Esophagus (tissue), 2 donors: Measurements from ENCODE around the gene PPP2R2C. TPM values are rescaled to one million over a fixed set of nuclear protein-coding genes. Genes with fewer than 3 reads are reported as not detected.

Experiments used
- H3K27ac ChIP-seq, 2 donors: one replicate each; pipeline ENCODE4 v1.5.1; 2013; ENCODE audit warnings: low read depth in 2 of 2, mild to moderate bottlenecking in 2 of 2, inconsistent platforms in 1 of 2, low read length in 1 of 2, moderate library complexity in 1 of 2
- H3K27me3 ChIP-seq, 2 donors: one replicate each; pipeline ENCODE4 v1.6.1; 2013; ENCODE audit warnings: low read length in 2 of 2, control low read depth in 1 of 2, mild to moderate bottlenecking in 1 of 2; ENCODE audit not compliant: insufficient read depth in 2 of 2, control insufficient read depth in 1 of 2
- H3K36me3 ChIP-seq, 2 donors: one replicate each; pipeline ENCODE4 v1.6.1; 2013; ENCODE audit warnings: low read length in 1 of 2; ENCODE audit not compliant: control insufficient read depth in 2 of 2, insufficient read depth in 2 of 2
- H3K4me1 ChIP-seq, 2 donors: one replicate each; pipeline ENCODE4 v1.6.1; 2013; ENCODE audit warnings: low read length in 1 of 2; ENCODE audit not compliant: control insufficient read depth in 2 of 2, insufficient read depth in 2 of 2
- H3K4me3 ChIP-seq, 2 donors: one replicate each; pipeline ENCODE4 v1.5.1; 2013; ENCODE audit warnings: low read length in 2 of 2, mild to moderate bottlenecking in 2 of 2, low read depth in 1 of 2, moderate library complexity in 1 of 2
- H3K9me3 ChIP-seq, 2 donors: one replicate each; pipeline ENCODE4 v1.6.1; 2013; ENCODE audit warnings: mild to moderate bottlenecking in 2 of 2, low read depth in 1 of 2, low read length in 1 of 2, moderate library complexity in 1 of 2; ENCODE audit not compliant: control insufficient read depth in 2 of 2, insufficient read depth in 1 of 2
- WGBS, 2 donors: extraction: QIAGEN DNeasy Blood & Tissue Kit; methylation state at CpG; one replicate each; pipeline ENCODE4 v1.1.7; 2013; 5-methylcytosine and 5-hydroxymethylcytosine counted together
- polyA plus RNA-seq, 2 donors: library from polyadenylated mRNA; stranded (reverse); fragments of 200-250 nt; gene quantifications; one replicate each; pipeline ENCODE4 v1.2.3, GENCODE V29; 2013
- donor health status: healthy with polysubstance abuse.
- donor health status: Bipolar disorder and iron deficiency.

PPP2R2C gene
- polyA plus RNA-seq, 2 donors = 23.2 to 26.7 TPM

GRCh38 chr4:6297266-6297815, 175.1 kb downstream of the PPP2R2C start:
- H3K27me3 ChIP-seq = no peaks in the 10 kb centered on the region
- no peak overlapping the region for H3K4me3 ChIP-seq
- H3K9me3 ChIP-seq = peaks cover 0 to 3% of the 10 kb centered on the region in 2 donors
- H3K36me3 ChIP-seq = peaks cover 7 to 27% of the 10 kb centered on the region in 2 donors
- H3K27ac ChIP-seq = no peak overlapping the region
- WGBS, 2 donors = 91 to 92% methylated on average over 15 of the region's 15 CpGs
- H3K4me1 ChIP-seq = peaks cover 0 to 2% of the 10 kb centered on the region in 2 donors

DNA sequence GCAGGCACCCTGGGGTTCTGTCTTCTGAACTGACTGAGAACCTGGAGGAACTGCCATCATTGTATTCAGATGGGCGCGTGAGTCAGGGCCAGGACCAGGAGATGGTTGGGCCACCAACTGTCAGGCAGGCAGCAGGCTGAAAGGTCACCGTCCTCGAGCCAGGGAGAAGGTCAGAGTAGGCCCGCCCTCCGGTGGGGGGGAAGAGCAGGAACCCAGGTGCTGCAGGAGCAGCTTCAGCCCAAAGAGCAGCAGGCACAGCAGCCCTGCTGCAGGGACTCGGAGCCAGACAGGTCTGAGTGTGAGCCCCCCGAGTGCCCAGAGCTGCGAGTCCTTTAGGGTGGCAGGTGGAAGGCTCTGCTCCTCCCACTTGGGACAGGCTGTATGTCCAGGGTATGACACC, 176.4 kb downstream of the PPP2R2C start:
- H3K27me3 ChIP-seq = no peaks in the 10 kb centered on the region
- H3K4me1 ChIP-seq = no peaks in the 10 kb centered on the region
- 89 to 95% methylated on average over 9 of the region's 9 CpGs for WGBS, 2 donors
- no peak overlapping the region for H3K27ac ChIP-seq
- no peak overlapping the region for H3K4me3 ChIP-seq
- H3K36me3 ChIP-seq = peaks cover 7 to 17% of the 10 kb centered on the region in 2 donors
- no peaks in the 10 kb centered on the region for H3K9me3 ChIP-seq

DNA sequence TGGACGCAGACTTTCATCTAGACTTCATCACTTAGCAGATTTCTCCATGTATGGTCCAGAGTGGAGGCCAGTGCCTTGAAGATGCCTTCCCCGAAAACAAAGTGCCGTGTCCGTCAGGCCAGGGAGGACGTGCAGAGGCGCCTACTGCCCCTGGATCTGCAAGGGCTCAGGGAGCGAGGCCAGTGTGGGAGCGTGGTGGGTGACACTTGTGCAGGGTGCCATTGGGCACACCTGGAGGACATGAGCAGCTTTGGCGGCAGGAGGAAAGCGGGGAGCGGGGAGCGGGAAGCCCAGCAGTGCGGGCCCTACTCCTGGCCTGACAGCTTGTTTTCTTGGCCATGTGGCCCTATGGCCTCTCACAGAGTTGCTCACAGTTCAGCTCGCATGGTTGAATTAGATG, 176.9 kb downstream of the PPP2R2C start:
- H3K36me3 ChIP-seq = peaks cover 7 to 11% of the 10 kb centered on the region in 2 donors

DNA sequence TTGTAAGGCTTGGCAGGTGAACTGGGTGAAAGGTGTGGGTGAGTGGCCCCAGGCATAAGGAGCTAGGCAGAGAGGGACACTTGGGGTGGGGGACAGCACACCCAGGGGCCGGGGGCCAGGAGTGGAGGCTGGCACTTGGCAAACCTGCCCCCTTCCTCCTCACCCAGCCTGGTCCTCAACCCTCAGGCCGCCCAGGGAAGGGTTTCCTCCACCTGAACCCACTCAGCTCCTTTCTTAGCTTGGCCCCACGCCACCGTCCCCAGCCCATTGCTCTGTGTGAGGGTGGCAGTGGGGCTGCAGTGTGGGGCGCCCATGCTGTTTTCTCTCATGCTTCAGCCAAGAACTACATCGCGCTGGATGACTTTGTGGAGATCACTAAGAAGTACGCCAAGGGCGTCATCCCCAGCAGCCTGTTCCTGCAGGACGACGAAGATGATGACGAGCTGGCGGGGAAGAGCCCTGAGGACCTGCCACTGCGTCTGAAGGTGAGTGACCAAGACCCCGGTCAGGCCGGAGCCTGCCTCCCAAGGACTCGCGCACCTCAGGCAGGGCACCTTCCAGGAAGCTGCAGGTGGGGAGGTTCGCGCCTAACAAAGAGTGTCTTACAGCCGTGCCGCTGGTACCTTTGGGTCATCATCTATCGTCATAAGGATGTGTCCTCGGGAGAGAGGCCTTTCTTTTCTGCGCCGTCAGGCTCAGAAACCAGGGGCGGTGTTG, 177.6 kb downstream of the PPP2R2C start:
- Histone ChIP-seq H3K27ac (no peak overlapping the region), H3K4me1 (no peaks in the 10 kb centered on the region), H3K36me3 (peaks cover 7 to 11% of the 10 kb centered on the region in 2 donors), H3K9me3 (no peaks in the 10 kb centered on the region), H3K27me3 (no peaks in the 10 kb centered on the region), H3K4me3 (no peak overlapping the region)
- WGBS, 2 donors = 95 to 97% methylated on average over 27 of the region's 27 CpGs

More for the DNA sequence above, 176.9 kb downstream of the PPP2R2C start:
- 96 to 99% methylated on average over 14 of the region's 14 CpGs for WGBS, 2 donors
- no peaks in the 10 kb centered on the region for H3K9me3 ChIP-seq
- no peaks in the 10 kb centered on the region for H3K27me3 ChIP-seq
- no peaks in the 10 kb centered on the region for H3K4me1 ChIP-seq
- H3K27ac ChIP-seq = no peak overlapping the region
- H3K4me3 ChIP-seq = no peak overlapping the region

DNA sequence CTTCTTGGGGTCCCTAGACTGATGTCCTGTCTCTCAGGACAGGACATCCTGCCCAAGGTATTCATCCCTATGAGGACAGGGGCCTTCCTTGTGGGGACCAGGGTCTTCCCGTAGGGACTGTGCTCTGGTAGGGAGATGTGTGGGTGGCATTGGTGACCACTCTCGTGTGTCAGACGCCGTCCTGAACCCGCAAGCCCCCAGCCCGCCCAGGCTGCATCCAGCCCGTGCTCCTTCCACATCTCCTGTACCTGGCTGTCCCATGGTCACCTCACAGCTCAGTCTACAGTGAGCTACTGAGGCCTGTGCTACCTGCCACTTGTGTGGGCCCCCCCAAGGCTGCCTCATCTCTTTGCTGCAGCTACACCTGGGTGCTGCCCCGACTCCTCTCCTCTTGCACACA, 178.8 kb downstream of the PPP2R2C start:
- Histone ChIP-seq H3K27me3 (no peaks in the 10 kb centered on the region), H3K9me3 (no peaks in the 10 kb centered on the region), H3K4me3 (no peak overlapping the region), H3K27ac (no peak overlapping the region), H3K4me1 (no peaks in the 10 kb centered on the region), H3K36me3 (peaks cover 7 to 9% of the 10 kb centered on the region in 2 donors)
- 87 to 92% methylated on average over 8 of the region's 8 CpGs for WGBS, 2 donors

- H3K36me3 ChIP-seq = peaks cover 7 to 9% of the 10 kb centered on the region in 2 donors
- 86 to 89% methylated on average over 8 of the region's 8 CpGs for WGBS, 2 donors
Observed at GRCh38 chr4:6293097-6293445, 179.3 kb downstream of the PPP2R2C start.

GRCh38 chr4:6292376-6293096, 179.9 kb downstream of the PPP2R2C start:
- H3K9me3 ChIP-seq = no peaks in the 10 kb centered on the region
- H3K4me1 ChIP-seq = no peaks in the 10 kb centered on the region
- no peaks in the 10 kb centered on the region for H3K27me3 ChIP-seq
- 70 to 75% methylated on average over 13 of the region's 13 CpGs for WGBS, 2 donors
- peaks cover 8 to 9% of the 10 kb centered on the region in 2 donors for H3K36me3 ChIP-seq
- H3K4me3 ChIP-seq = no peak overlapping the region
- no peak overlapping the region for H3K27ac ChIP-seq

More at GRCh38 chr4:6293097-6293445, 179.3 kb downstream of the PPP2R2C start:
- Histone ChIP-seq H3K27me3 (no peaks in the 10 kb centered on the region), H3K9me3 (no peaks in the 10 kb centered on the region), H3K4me3 (no peak overlapping the region), H3K4me1 (no peaks in the 10 kb centered on the region), H3K27ac (no peak overlapping the region)

DNA sequence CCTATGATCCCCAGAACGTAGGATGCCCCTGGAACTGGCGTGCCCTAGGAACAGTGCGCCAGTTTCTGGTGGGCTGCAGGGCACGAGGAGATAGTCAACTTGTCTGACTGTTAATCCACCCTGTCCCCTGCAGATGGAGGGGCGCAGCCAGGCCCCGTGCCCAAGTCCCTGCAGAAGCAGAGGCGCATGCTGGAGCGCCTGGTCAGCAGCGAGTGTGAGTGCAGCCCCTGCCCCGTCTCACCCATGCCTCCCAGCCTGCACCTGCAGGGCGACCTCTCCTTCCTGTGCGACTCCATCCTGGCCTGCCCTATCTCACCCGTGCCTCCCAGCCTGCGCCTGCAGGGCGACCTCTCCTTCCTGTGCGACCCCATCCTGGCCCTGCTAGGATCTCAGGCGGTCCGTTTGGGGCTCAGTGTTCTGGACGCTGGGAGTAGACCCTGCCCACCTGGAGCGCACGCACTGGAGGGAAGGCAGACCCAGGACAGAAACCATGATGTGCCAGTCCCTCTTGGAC, 180.6 kb downstream of the PPP2R2C start:
- H3K27ac ChIP-seq = no peak overlapping the region
- H3K36me3 ChIP-seq = peaks cover 13% of the 10 kb centered on the region in 2 donors
- H3K9me3 ChIP-seq = no peaks in the 10 kb centered on the region
- H3K4me1 ChIP-seq = no peaks in the 10 kb centered on the region
- no peak overlapping the region for H3K4me3 ChIP-seq
- 84 to 85% methylated on average over 21 of the region's 21 CpGs for WGBS, 2 donors
- H3K27me3 ChIP-seq = no peaks in the 10 kb centered on the region

DNA sequence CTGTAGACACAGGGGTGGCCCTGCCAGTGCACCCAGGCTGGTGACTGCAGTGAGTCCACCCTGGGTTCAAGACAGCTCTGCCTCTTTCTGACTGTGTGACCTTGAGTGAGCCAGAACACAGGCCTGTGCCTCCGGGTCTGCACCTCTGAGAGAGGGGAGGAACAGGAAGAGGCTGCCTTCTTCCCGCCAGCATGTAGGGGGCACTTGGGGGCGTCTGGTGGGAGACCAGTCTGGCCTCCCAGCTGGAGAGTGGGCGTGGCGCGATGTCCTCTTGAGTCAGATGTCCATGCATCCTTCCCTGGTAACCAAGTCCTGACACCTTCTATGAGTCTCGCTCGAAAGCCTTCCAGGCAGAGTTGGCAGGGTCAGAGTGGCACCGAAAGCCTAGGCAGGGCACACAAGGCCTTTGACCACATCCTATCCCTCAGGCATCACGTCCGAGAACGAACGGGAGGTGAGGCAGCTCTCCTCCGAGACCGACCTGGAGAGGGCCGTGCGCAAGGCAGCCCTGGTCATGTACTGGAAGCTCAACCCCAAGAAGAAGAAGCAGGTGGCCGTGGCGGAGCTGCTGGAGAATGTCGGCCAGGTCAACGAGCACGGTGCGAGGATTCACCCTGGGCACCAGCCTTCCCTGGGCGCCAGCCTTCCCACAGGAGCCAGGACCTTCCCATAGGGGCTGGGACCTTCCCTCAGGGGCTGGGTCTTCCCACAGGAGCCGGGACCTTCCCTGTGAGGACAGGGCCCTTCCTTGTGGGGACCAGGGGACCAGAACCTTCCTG, 181.5 kb downstream of the PPP2R2C start:
- Histone ChIP-seq H3K4me3 (no peak overlapping the region), H3K27ac (no peak overlapping the region), H3K4me1 (no peaks in the 10 kb centered on the region), H3K36me3 (peaks cover 10 to 13% of the 10 kb centered on the region in 2 donors), H3K27me3 (no peaks in the 10 kb centered on the region), H3K9me3 (no peaks in the 10 kb centered on the region)
- WGBS, 2 donors = 87 to 92% methylated on average over 25 of the region's 25 CpGs
